ENCODE measurements around the gene CDKL5.

Gene CDKL5

GRCh38 chrX:18464499-18464898 is 39.1 kb downstream of the CDKL5 start:
- DNase-seq (ENCODE audit: low spot score), result no peak
- no peak overlapping the region for H3K4me3 ChIP-seq (ENCODE audit: low read length in 2 of 2)
- H2BK15ac ChIP-seq (ENCODE audit: low read length), result no peak overlapping the region
- H3K9me3 ChIP-seq (replicated peaks in 1 of 2; ENCODE audit: control insufficient read depth in 2 of 2, insufficient read depth in 1 of 2, low read depth in 1 of 2, low read length in 2 of 2), result no peaks in the 10 kb centered on the region
- no peak overlapping the region for H3K27ac ChIP-seq (replicated peaks; ENCODE audit: low read length)
- no peak overlapping the region for H3K4me2 ChIP-seq (ENCODE audit: insufficient read depth, low read length, poor library complexity, severe bottlenecking)
- H3K9ac ChIP-seq (ENCODE audit: low read depth, low read length, poor library complexity), result no peak overlapping the region
- H4K91ac ChIP-seq (ENCODE audit: low read depth, low read length, poor library complexity), result no peak overlapping the region
- H2BK5ac ChIP-seq (ENCODE audit: low read length), result no peak overlapping the region
- no peak overlapping the region for H3K14ac ChIP-seq (ENCODE audit: low read length)
- H3K4me1 ChIP-seq (ENCODE audit: control insufficient read depth in 2 of 2, insufficient read depth in 1 of 2, low read depth in 1 of 2, low read length in 2 of 2), result no peaks in the 10 kb centered on the region
- H3K18ac ChIP-seq (ENCODE audit: low read length), result no peak overlapping the region
- no peak overlapping the region for H3K4ac ChIP-seq (ENCODE audit: low read length)
- H4K8ac ChIP-seq (ENCODE audit: low read depth, low read length), result no peak overlapping the region
- no peak overlapping the region for H2BK120ac ChIP-seq (ENCODE audit: low read depth, low read length)
- H3K27me3 ChIP-seq (ENCODE audit: control insufficient read depth in 3 of 3, insufficient read depth in 3 of 3, low read depth in 1 of 3, low read length in 3 of 3), result no peaks in the 10 kb centered on the region
- H3K79me1 ChIP-seq (ENCODE audit: low read depth, low read length), result no peaks in the 10 kb centered on the region
- no peak overlapping the region for H3K23ac ChIP-seq (ENCODE audit: low read depth, low read length, poor library complexity)
- no peak overlapping the region for H2AFZ ChIP-seq (ENCODE audit: low read length)
- H2BK12ac ChIP-seq (ENCODE audit: low read length), result no peak overlapping the region
- H3K36me3 ChIP-seq (replicated peaks in 1 of 2; ENCODE audit: control insufficient read depth in 2 of 2, insufficient read depth in 2 of 2, low read length in 2 of 2), result no peaks in the 10 kb centered on the region
- H2AK5ac ChIP-seq (ENCODE audit: low read depth, low read length), result no peak overlapping the region

- no peak overlapping the region for H2BK15ac ChIP-seq (ENCODE audit: low read length)
- H3K4me3 ChIP-seq (ENCODE audit: low read length in 2 of 2), result no peak overlapping the region
- no peaks in the 10 kb centered on the region for H3K4me1 ChIP-seq (ENCODE audit: control insufficient read depth in 2 of 2, insufficient read depth in 1 of 2, low read depth in 1 of 2, low read length in 2 of 2)
- no peak overlapping the region for H4K8ac ChIP-seq (ENCODE audit: low read depth, low read length)
- H2BK12ac ChIP-seq (ENCODE audit: low read length), result no peak overlapping the region
- no peaks in the 10 kb centered on the region for H3K9me3 ChIP-seq (replicated peaks in 1 of 2; ENCODE audit: control insufficient read depth in 2 of 2, insufficient read depth in 1 of 2, low read depth in 1 of 2, low read length in 2 of 2)
- no peaks in the 10 kb centered on the region for H3K36me3 ChIP-seq (replicated peaks in 1 of 2; ENCODE audit: control insufficient read depth in 2 of 2, insufficient read depth in 2 of 2, low read length in 2 of 2)
- H2AK5ac ChIP-seq (ENCODE audit: low read depth, low read length), result no peak overlapping the region
- H3K27ac ChIP-seq (replicated peaks; ENCODE audit: low read length), result no peak overlapping the region
- H3K4me2 ChIP-seq (ENCODE audit: insufficient read depth, low read length, poor library complexity, severe bottlenecking), result no peak overlapping the region
- no peak overlapping the region for H2BK5ac ChIP-seq (ENCODE audit: low read length)
- no peaks in the 10 kb centered on the region for H3K27me3 ChIP-seq (ENCODE audit: control insufficient read depth in 3 of 3, insufficient read depth in 3 of 3, low read depth in 1 of 3, low read length in 3 of 3)
- H4K91ac ChIP-seq (ENCODE audit: low read depth, low read length, poor library complexity), result no peak overlapping the region
- H3K23ac ChIP-seq (ENCODE audit: low read depth, low read length, poor library complexity), result no peak overlapping the region
- no peak for DNase-seq (ENCODE audit: low spot score)
- WGBS, 2 donors (ENCODE audit: extremely low coverage in 2 of 2, insufficient read length in 2 of 2, insufficient replicate concordance in 1 of 2), result no CpG with 5 or more reads among the region's 4 CpGs
- H3K9ac ChIP-seq (ENCODE audit: low read depth, low read length, poor library complexity), result no peak overlapping the region
- H3K4ac ChIP-seq (ENCODE audit: low read length), result no peak overlapping the region
- H2AFZ ChIP-seq (ENCODE audit: low read length), result no peak overlapping the region
- no peak overlapping the region for H2BK120ac ChIP-seq (ENCODE audit: low read depth, low read length)
- no peak overlapping the region for H3K14ac ChIP-seq (ENCODE audit: low read length)
- no peak overlapping the region for H3K18ac ChIP-seq (ENCODE audit: low read length)
- H3K79me1 ChIP-seq (ENCODE audit: low read depth, low read length), result no peaks in the 10 kb centered on the region
These were observed 39.6 kb downstream of the CDKL5 start for GRCh38 chrX:18465051-18465450.

GRCh38 chrX:18468599-18468998 is 43.2 kb downstream of the CDKL5 start:
- Histone ChIP-seq H3K14ac (ENCODE audit: low read length) (no peak overlapping the region), H3K36me3 (replicated peaks in 1 of 2; ENCODE audit: control insufficient read depth in 2 of 2, insufficient read depth in 2 of 2, low read length in 2 of 2) (no peaks in the 10 kb centered on the region), H3K4me3 (ENCODE audit: low read length in 2 of 2) (no peak overlapping the region), H3K9me3 (replicated peaks in 1 of 2; ENCODE audit: control insufficient read depth in 2 of 2, insufficient read depth in 1 of 2, low read depth in 1 of 2, low read length in 2 of 2) (no peaks in the 10 kb centered on the region), H3K23ac (ENCODE audit: low read depth, low read length, poor library complexity) (no peak overlapping the region), H4K91ac (ENCODE audit: low read depth, low read length, poor library complexity) (no peak overlapping the region), H3K79me1 (ENCODE audit: low read depth, low read length) (no peaks in the 10 kb centered on the region), H3K27ac (replicated peaks; ENCODE audit: low read length) (no peak overlapping the region), H2AK5ac (ENCODE audit: low read depth, low read length) (no peak overlapping the region), H3K4me2 (ENCODE audit: insufficient read depth, low read length, poor library complexity, severe bottlenecking) (no peak overlapping the region), H3K18ac (ENCODE audit: low read length) (no peak overlapping the region), H3K4ac (ENCODE audit: low read length) (no peak overlapping the region), H3K4me1 (ENCODE audit: control insufficient read depth in 2 of 2, insufficient read depth in 1 of 2, low read depth in 1 of 2, low read length in 2 of 2) (no peaks in the 10 kb centered on the region), H2BK12ac (ENCODE audit: low read length) (no peak overlapping the region), H2BK5ac (ENCODE audit: low read length) (no peak overlapping the region), H2BK120ac (ENCODE audit: low read depth, low read length) (no peak overlapping the region), H3K9ac (ENCODE audit: low read depth, low read length, poor library complexity) (no peak overlapping the region), H2BK15ac (ENCODE audit: low read length) (no peak overlapping the region), H2AFZ (ENCODE audit: low read length) (no peak overlapping the region), H4K8ac (ENCODE audit: low read depth, low read length) (no peak overlapping the region), H3K27me3 (ENCODE audit: control insufficient read depth in 3 of 3, insufficient read depth in 3 of 3, low read depth in 1 of 3, low read length in 3 of 3) (no peaks in the 10 kb centered on the region)
- no CpG with 5 or more reads among the region's 4 CpGs for WGBS, 2 donors (ENCODE audit: extremely low coverage in 2 of 2, insufficient read length in 2 of 2, insufficient replicate concordance in 1 of 2)
- DNase-seq (ENCODE audit: low spot score), result no peak

GRCh38 chrX:18471296-18471695 is 45.9 kb downstream of the CDKL5 start:
- Histone ChIP-seq H3K27ac (replicated peaks; ENCODE audit: low read length) (no peak overlapping the region), H3K4ac (ENCODE audit: low read length) (no peak overlapping the region), H2BK5ac (ENCODE audit: low read length) (no peak overlapping the region), H3K4me2 (ENCODE audit: insufficient read depth, low read length, poor library complexity, severe bottlenecking) (no peak overlapping the region), H3K79me1 (ENCODE audit: low read depth, low read length) (no peaks in the 10 kb centered on the region), H2AFZ (ENCODE audit: low read length) (no peak overlapping the region), H2BK120ac (ENCODE audit: low read depth, low read length) (no peak overlapping the region), H3K23ac (ENCODE audit: low read depth, low read length, poor library complexity) (no peak overlapping the region), H2AK5ac (ENCODE audit: low read depth, low read length) (no peak overlapping the region), H2BK15ac (ENCODE audit: low read length) (no peak overlapping the region), H3K9ac (ENCODE audit: low read depth, low read length, poor library complexity) (no peak overlapping the region), H4K8ac (ENCODE audit: low read depth, low read length) (no peak overlapping the region), H3K4me3 (ENCODE audit: low read length in 2 of 2) (no peak overlapping the region), H3K18ac (ENCODE audit: low read length) (no peak overlapping the region), H3K14ac (ENCODE audit: low read length) (no peak overlapping the region), H3K36me3 (replicated peaks in 1 of 2; ENCODE audit: control insufficient read depth in 2 of 2, insufficient read depth in 2 of 2, low read length in 2 of 2) (no peaks in the 10 kb centered on the region), H3K9me3 (replicated peaks in 1 of 2; ENCODE audit: control insufficient read depth in 2 of 2, insufficient read depth in 1 of 2, low read depth in 1 of 2, low read length in 2 of 2) (no peaks in the 10 kb centered on the region), H3K27me3 (ENCODE audit: control insufficient read depth in 3 of 3, insufficient read depth in 3 of 3, low read depth in 1 of 3, low read length in 3 of 3) (no peaks in the 10 kb centered on the region), H4K91ac (ENCODE audit: low read depth, low read length, poor library complexity) (no peak overlapping the region), H3K4me1 (ENCODE audit: control insufficient read depth in 2 of 2, insufficient read depth in 1 of 2, low read depth in 1 of 2, low read length in 2 of 2) (no peaks in the 10 kb centered on the region), H2BK12ac (ENCODE audit: low read length) (no peak overlapping the region)
- WGBS, 2 donors (ENCODE audit: extremely low coverage in 2 of 2, insufficient read length in 2 of 2, insufficient replicate concordance in 1 of 2), result no CpG with 5 or more reads among the region's 2 CpGs
- no peak for DNase-seq (ENCODE audit: low spot score)
